Measurements from ENCODE around the gene ATG9B.

ATG9B gene

DNA sequence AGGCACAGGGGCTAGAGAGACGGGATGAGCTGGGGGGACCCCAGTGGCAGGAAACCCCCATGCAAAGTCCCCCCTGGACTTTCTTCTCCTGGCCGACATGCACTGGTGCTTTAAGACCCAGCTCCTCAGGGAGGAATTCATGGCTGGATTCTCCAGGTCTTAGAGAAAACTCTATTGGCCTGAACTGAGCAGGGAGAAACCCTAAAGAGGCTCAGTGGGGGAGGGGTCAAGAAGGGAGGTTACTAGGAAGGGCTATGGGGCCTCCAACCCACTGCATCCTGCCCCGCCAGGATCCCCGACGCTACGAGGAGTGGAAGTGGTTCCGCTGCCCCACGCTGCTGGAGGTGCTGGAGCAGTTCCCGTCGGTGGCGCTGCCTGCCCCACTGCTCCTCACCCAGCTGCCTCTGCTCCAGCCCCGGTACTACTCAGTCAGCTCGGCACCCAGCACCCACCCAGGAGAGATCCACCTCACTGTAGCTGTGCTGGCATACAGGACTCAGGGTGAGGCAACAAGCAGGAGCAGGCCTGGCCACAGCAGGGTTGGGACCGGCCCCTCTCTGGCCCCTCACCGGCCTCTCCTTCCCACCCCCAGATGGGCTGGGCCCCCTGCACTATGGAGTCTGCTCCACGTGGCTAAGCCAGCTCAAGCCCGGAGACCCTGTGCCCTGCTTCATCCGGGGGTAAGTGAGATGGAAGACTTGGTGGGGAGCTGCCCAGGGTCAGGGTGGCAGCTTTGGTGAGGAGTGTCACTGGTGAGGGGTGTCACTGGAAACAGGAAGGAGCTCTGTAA, 13.8 kb downstream of the ATG9B start:
- peak overlapping the region in 1 of 2 donors; percentile 8 for H3K4me3 ChIP-seq (replicated peaks in 1 of 2; ENCODE audit: low read depth in 2 of 2, low read length in 2 of 2)
- peak in 1 of 2 donors; percentile 51 for DNase-seq (ENCODE audit: low read depth in 2 of 2)
- TF ChIP-seq, protein P1, sequence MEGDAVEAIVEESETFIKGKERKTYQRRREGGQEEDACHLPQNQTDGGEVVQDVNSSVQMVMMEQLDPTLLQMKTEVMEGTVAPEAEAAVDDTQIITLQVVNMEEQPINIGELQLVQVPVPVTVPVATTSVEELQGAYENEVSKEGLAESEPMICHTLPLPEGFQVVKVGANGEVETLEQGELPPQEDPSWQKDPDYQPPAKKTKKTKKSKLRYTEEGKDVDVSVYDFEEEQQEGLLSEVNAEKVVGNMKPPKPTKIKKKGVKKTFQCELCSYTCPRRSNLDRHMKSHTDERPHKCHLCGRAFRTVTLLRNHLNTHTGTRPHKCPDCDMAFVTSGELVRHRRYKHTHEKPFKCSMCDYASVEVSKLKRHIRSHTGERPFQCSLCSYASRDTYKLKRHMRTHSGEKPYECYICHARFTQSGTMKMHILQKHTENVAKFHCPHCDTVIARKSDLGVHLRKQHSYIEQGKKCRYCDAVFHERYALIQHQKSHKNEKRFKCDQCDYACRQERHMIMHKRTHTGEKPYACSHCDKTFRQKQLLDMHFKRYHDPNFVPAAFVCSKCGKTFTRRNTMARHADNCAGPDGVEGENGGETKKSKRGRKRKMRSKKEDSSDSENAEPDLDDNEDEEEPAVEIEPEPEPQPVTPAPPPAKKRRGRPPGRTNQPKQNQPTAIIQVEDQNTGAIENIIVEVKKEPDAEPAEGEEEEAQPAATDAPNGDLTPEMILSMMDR (IDR thresholded peaks at IDR 0.05; ENCODE audit: low read depth, low read length), result no peak

DNA sequence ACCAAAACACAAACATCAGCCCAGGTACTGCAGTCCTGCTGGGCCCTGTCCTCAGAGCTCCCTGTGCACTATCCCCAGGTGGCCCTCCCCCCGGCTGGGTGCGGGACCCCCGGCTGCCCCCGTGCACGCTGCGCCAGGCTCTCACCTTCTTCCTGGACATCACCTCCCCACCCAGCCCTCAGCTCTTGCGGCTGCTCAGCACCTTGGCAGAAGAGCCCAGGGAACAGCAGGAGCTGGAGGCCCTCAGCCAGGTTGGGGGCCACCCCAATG, 14.3 kb downstream of the ATG9B start:
- TF ChIP-seq, protein P1 (IDR thresholded peaks at IDR 0.05; ENCODE audit: low read depth, low read length), result no peak
- no peak overlapping the region for H3K4me3 ChIP-seq (replicated peaks in 1 of 2; ENCODE audit: low read depth in 2 of 2, low read length in 2 of 2)
- DNase-seq (ENCODE audit: low read depth in 2 of 2), result no peak

DNA sequence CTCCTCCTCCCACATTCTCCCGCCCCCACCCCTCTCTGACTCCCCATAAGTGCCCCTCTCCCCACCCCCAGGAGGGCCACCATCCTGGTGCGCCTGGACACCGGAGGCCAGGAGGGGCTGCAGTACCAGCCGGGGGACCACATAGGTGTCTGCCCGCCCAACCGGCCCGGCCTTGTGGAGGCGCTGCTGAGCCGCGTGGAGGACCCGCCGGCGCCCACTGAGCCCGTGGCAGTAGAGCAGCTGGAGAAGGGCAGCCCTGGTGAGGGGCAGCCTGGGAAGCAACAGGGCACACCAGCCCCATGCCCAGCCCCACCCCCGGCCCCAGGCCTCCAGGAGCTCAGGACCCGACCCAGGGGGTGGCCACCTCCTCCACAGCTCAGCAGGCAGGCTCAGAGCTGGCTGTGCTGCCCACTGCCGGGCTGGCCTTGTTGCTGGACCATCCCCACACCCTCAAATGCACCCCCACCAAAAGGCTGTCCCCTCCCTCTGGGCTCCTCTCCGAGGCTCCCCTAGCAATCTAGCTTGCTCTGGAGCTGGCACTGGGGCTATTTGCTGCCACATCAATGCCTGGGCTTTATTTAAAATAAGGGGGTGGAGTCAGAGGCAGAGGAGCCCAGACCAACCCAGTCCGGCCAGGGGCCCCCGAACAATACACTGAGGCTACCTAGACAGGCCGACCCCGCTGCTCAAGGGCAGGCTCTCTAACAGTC, 14.8 kb downstream of the ATG9B start:
- TF ChIP-seq, protein P1 (IDR thresholded peaks at IDR 0.05; ENCODE audit: low read depth, low read length), result no peak
- no peak overlapping the region for H3K4me3 ChIP-seq (replicated peaks in 1 of 2; ENCODE audit: low read depth in 2 of 2, low read length in 2 of 2)
- no peak for DNase-seq (ENCODE audit: low read depth in 2 of 2)

DNA sequence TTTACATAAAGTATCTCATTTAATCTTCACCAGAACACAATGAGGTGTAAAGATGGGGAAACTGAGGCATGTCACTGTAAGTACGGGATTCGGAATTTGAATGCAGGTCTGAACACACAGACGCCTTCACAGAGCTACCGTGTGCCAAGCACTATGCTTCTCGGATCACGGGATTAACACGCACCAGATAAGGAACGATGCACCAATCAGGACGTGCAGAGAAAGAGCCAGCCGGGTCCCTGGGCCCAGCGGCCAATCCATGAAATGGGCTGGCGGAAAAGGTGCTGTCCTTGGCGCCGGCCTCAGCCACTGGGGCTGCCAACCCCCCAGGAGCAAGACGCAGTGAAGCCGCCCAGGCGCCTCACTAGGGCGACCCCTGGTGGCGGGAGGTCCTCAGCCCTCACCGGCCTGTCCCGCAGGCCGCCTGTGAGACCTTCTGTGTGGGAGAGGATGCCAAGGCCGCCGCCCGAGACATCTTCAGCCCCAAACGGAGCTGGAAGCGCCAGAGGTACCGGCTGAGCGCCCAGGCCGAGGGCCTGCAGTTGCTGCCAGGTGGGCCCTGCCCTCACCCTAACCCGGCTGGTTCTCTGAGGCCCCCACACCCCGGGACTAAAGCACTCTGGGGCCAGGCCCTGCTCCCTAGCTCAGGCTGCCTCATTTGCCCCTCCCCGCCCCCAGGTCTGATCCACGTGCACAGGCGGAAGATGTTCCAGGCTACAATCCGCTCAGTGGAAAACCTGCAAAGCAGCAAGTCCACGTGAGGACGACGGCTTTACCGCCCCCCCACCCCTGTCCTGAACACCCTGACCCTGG, 15.6 kb downstream of the ATG9B start:
- H3K4me3 ChIP-seq (replicated peaks in 1 of 2; ENCODE audit: low read depth in 2 of 2, low read length in 2 of 2), result peak overlapping the region in 1 of 2 donors; percentile 37
- TF ChIP-seq, protein P1 (IDR thresholded peaks at IDR 0.05; ENCODE audit: low read depth, low read length), result peak; percentile 82
- DNase-seq (ENCODE audit: low read depth in 2 of 2), result peak; percentile 65 to 68

DNA sequence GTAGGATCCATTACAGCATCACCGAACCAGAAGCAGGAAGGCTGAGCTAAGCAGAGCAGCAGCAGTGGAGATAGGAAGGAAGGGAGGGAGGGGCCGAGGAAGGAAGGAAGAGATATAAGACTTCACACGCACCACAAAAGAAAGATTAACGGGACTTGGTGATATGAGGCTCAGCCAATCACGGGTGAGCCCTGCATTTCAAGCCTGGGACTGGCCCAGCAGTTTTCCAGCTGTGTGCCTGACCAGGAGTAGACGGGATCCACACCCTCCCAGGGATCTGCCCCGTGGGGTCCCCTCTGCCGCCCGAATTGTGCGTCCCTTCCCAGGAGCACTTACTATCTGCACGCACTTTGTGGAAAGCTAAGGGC, 16.2 kb downstream of the ATG9B start:
- H3K4me3 ChIP-seq (replicated peaks in 1 of 2; ENCODE audit: low read depth in 2 of 2, low read length in 2 of 2), result peak overlapping the region in 1 of 2 donors; percentile 37
- TF ChIP-seq, protein P1 (IDR thresholded peaks at IDR 0.05; ENCODE audit: low read depth, low read length), result no peak

DNA sequence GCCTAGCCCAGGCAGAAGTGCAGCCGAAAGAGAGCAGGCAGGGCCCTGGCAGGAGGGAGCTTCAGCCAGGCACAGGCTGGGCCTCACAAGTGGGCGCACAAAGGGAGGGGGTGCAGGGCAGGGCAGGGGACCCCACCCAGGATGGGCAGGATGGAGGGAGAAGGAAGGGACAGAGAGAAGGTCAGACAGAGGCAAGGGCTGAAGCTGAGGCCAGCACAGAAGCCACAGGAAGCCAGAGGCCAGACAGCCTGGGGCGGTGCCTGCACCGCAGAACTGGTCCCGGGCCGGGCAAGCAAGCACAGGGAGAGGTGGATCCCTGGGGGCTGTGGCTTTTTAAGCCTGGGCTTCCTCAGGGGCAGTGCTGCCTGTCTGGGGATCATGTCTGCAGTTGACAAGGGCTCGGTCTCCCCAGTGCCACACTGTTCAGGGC, 16.8 kb downstream of the ATG9B start:
- peak in 1 of 2 donors; percentile 34 for DNase-seq (ENCODE audit: low read depth in 2 of 2)
- no peak overlapping the region for H3K4me3 ChIP-seq (replicated peaks in 1 of 2; ENCODE audit: low read depth in 2 of 2, low read length in 2 of 2)
- TF ChIP-seq, protein P1 (IDR thresholded peaks at IDR 0.05; ENCODE audit: low read depth, low read length), result no peak

More for the DNA sequence above, 16.2 kb downstream of the ATG9B start:
- peak in 1 of 2 donors; percentile 66 for DNase-seq (ENCODE audit: low read depth in 2 of 2)
